ENCODE results near the gene NRSN2. TPM values are rescaled to one million over a fixed set of nuclear protein-coding genes. Genes with fewer than 3 reads are reported as not detected.
A peak's percentile ranks its signal among the peaks of the same experiment; 100 is the strongest.
"Not testable (repeated sequence)": the region's sequence is repeated elsewhere in the genome, so short reads cannot be mapped to it uniquely, and the experiment has no call there.

The NRSN2 gene
- total RNA-seq, 1 donor from 2014 or later = 9.7 TPM

DNA sequence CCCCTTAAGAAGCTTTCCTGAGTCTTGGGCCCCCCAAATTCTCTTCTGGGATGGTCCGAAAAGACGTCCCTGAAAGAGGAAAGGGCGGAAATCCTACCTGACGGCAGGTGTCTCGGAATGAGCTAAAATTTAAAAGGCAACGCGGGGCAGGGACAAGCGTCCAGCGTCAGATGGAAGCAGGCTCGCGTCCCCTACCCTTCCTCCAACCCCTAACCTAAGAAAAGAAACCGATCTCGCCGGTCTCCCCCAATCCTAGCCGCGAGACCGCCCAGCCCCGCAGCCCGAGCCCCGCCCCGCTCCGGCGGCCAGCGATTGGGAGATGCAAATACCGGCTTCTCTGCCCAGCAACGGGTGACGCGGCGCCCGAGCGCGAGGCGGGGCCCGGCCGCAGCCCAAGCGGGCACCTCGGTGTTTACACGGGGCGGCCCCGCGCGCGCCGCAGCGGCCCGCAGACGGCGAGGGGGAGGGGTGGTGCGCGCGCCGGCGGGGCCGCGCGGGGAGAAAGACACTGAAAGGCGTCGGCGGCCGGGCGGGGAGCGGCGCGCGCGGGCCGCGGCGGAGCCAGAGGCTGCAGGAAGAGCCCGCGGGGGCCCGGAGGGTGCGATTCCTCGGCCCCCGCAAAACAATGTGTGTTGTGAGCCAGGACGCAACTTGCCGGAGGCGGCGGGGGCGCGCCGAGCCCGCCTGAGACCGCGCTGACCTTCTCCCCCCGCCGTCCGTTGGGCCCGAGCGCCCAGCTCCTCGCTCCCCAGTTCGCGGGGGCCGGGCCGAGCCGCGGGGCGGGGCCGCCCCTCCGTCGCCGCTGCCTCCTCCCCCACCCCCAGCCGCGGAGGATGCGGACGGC, 21.6 kb upstream of the NRSN2 start, which contains the start of gene SOX12:
Gene SOX12, plus strand, starts transcription at position 508 of the 844 bp plus-strand sequence. CDS start 373 bp downstream, outside the sequence.
- peak; percentile 94 for DNase-seq (ENCODE audit: low read depth in 2 of 2)

DNA sequence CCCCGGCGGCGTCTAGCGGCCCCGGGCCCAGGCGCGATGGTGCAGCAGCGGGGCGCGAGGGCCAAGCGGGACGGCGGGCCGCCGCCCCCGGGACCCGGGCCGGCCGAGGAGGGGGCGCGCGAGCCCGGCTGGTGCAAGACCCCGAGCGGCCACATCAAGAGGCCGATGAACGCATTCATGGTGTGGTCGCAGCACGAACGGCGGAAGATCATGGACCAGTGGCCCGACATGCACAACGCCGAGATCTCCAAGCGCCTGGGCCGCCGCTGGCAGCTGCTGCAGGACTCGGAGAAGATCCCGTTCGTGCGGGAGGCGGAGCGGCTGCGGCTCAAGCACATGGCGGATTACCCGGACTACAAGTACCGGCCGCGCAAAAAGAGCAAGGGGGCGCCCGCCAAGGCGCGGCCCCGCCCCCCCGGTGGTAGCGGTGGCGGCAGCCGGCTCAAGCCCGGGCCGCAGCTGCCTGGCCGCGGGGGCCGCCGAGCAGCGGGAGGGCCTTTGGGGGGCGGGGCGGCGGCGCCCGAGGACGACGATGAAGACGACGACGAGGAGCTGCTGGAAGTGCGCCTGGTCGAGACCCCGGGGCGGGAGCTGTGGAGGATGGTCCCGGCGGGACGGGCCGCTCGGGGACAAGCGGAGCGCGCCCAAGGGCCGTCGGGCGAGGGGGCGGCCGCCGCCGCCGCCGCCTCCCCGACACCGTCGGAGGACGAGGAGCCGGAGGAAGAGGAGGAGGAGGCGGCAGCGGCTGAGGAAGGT, 20.8 kb upstream of the NRSN2 start:
- peak; percentile 65 to 72 for DNase-seq (ENCODE audit: low read depth in 2 of 2)

DNA sequence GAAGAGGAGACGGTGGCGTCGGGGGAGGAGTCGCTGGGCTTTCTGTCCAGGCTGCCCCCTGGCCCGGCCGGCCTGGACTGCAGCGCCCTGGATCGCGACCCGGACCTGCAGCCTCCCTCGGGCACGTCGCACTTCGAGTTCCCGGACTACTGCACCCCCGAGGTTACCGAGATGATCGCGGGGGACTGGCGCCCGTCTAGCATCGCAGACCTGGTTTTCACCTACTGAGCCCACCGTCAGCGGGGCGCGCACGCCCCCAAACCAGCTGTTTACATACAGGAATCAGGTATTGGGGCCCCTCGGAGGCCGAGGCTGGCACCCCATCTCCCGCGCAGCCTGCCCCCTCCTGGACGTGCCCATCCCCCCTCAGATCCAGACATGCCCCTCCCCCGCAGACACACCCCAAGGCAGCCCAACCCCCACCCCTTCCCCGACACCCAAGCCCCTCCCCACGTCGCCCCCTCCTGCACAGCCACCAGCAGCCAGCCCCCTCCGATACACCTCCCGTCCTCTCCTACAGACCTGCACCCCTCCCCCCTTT, 20.2 kb upstream of the NRSN2 start:
- peak; percentile 27 to 28 for DNase-seq (ENCODE audit: low read depth in 2 of 2)

DNA sequence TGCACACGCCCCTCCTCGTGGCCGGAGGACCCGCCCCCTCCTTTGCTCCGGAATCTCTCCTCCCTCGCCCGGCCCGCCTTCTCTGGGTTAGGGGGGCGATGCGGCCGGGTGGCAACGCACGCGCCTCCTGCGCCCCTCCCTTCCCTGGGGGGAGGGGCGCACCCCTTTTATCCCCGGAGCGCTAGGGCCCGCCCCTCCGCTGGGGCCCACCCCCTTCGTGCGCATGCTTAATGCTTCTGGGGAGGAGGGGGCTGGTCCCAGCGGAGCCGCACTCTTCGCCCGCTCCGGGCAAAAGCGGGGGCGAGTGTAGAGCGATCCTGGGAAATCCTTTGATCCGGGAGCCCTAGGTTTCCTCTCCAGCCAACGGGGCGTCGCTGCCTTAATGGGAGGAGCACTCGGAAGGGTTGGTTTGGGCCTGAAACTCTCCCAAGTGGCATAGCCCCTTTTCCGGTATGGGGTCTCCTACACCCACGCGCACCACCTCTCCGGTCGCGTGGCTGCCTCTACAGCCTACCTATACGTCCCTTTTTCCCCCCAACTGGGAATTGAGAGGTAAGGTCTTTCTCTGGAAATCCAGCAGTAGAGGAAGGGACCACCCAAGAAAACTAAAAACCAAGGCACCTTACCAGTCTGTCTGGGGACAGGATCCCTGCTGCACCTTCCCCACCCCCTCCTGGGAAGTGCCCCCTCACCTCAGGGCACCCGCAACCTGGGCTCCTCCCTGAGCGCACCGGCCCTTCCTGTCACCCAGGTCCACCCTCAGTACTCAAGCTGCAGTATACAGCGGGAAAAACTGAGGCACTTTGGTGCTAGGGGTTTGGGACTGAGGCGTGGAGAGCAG, 19.5 kb upstream of the NRSN2 start:
- DNase-seq (ENCODE audit: low read depth in 2 of 2) = peak; percentile 89 to 92

DNA sequence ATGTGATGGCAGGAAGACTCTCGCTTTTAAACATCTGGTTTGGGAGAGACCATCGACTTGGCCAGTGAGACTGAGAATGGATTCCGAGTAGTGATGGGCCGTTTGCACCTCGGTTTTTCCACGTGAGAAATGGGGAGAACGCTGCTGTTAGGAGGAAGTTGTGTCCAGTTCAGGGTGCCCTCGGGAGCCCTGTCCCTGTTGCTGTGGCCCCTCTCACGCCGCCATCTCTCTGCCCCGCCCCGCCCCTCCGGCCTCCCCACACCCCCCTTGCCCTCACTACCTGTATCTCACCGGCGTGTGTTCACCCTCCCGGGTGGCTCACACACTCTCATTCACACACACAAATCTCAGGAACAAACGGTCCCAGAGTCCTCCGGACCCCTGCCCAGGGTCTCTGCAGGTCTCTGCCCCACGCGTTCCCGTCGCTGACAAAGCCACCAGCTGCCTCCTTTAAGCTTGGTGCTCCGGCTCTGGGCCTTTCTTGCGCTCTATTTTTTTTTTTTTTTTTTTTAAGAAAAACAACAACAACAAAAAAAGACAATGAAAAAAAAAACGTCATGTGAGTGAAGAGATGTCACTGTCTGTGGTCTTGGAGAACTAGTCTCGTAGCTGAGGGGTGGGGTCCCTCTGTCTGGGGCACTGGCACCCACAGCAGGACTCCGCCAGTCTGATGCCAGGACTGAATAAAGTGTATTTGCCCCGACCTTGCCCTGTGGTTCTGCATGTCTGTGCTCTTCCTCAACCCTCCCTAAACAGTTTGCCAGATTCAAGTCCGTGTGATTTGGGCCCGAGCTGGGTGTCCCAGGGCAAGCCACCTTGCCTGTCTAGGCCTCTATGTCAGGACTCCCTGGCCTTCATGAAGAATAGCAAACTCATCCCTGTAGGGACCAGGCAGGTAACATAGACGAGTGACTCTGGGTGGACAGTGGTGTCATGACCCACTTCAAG, 18.6 kb upstream of the NRSN2 start:
- no peak for DNase-seq (ENCODE audit: low read depth in 2 of 2)

DNA sequence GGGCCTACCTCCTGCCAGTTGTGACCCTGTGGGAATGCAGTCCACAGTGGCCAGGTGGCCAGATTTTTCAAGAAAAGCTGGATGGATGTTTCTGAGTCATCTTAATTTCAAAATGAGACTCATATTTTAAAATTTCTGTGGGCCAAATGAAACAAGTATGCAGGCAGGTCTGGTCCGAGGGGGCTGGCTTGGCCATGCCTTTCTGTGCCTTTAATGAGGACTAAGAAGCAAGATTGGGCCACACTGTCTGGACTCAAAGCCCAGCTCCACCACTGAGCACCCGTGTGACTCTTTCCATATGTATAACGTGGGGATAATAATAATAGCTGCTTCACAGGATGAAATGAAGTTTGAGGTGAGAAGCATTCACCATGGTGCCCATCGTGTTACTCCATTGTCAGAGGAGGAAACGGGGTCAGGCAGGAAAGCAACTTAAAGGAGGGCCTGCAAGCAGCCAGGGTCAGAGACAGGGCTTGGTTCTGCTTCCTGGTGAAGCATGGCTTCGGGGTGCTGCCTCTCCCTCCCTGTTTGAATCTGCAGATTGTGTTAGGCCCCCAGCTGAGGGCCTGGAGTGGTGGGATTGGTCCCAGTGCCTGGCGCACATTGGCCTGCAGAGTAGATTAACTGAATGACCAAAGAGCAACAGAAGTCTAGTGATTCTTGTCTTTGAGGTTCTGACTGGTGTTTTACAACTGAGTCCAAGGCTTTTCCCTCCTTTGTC, 17.8 kb upstream of the NRSN2 start:
- peak in 1 of 2 donors; percentile 31 for DNase-seq (ENCODE audit: low read depth in 2 of 2)

DNA sequence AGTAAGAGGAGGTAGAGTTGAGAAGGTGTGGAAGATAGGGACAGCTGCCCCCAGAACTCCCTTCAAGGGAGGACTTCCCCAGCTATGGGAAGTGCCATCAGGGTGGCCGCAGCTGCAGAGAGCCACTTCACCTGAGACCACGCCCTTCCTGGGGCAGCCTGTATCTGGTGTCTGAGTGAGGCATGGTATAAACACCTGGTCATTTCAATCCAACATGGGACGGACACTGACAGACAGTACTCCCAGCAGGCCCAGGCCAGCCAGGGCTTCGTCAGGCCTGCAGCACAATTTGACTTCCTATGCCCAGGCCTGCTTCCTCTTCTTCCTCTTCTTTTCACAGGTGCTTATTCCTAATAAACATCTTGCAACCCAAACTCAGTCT, 17.1 kb upstream of the NRSN2 start:
- no peak for DNase-seq (ENCODE audit: low read depth in 2 of 2)

DNA sequence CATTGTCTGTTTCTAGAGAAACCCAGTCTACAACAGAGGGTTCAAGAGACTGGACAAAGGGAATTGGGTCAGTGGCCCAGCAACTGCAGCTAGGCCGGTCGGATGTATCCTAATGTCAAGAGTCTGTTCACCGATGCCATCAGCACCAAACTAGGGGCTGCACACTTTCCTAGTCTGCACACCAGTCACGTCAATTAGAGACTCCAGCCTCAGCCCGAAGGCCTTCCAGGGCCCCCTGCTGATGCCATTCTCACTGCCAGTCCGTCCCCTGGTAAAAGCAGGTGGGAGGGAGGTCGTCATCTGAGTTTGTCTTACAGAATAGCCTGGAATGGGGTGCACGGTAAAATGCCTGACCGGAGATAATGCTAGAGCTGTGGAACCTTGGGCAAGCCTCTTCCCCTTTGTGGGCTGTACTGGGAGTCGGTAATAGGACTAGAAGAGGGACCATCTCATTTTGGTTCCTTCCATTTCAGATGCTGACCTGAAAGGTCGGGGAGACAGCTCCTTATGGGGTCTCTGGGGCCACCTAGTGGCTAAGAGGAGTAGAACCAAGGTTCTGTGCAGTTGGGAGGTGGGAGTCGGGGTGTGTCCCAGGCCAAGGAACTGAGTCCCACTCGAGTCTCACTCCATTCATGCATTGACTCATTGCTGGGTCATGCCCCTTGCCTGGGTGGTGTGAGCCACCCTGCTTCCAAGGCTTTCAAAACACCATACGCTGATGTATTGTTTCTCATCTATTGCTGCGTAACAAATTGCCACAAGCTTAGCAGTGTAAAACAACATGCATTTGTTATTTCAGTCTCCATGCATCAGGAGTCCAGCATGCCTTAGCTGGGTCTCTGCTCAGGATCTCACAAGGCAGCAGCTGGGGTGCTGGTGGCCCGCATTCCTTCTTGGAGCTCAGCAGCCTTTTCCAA, 16.4 kb upstream of the NRSN2 start:
- peak; percentile 50 to 69 for DNase-seq (ENCODE audit: low read depth in 2 of 2)

DNA sequence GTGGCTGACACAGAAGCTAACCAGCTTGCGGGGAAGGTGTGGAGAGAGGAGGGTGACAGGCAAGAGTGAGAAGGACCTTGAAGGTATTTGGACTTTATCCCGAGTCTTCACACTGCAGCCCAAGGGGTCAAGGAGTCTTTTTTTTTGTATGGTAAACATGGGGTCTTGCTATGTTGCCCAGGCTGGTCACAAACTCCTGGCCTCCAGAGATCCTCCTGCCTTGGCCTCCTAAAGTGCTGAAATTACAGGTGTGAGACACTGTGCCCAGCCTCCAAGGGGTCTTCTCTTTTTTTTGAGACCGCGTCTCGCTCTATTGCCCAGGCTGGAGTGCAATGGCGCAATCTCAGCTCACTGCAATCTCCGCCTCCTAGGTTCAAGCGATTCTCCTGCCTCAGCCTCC, 12.3 kb upstream of the NRSN2 start:
- no peak for DNase-seq (ENCODE audit: low read depth in 2 of 2)

DNA sequence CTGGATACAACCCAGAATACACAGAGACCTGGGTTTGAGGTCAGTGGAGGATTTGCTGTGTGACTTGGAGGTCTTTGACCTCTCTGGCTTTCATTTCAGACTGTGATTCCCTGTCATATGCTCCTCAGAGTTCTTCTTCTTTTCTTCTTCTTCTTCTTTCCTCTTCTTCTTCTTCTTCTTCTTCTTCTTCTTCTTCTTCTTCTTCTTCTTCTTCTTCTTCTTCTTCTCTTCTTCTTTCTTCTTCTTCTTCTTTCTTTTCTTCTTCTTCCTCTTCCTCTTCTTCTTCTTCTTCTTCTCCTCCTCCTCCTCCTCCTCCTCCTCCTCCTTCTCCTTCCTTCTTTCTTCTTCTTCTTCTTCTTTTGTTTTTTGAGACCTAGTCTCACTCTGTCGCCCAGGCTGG, 10.9 kb upstream of the NRSN2 start:
- DNase-seq (ENCODE audit: low read depth in 2 of 2) = not testable (repeated sequence)

DNA sequence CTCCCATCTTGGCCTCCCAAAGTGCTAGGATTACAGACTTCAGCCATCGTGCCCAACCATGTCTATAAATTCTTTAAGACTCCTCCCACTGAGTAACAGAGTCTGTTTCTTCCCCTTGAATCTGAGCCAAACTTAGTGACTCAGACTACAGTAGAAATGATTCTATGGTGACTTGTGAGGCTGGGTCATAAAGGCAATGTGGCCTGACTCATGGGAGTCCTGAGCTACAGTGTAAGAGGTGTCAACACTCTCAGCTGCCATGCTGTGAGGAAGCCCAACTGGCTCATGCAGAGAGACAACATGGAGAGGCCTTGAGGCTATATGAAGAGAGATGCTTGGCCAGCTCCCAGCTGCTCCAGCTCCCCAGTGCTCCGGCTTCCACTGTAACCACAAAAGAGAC, 5.2 kb upstream of the NRSN2 start:
- peak; percentile 33 to 79 for DNase-seq (ENCODE audit: low read depth in 2 of 2)

DNA sequence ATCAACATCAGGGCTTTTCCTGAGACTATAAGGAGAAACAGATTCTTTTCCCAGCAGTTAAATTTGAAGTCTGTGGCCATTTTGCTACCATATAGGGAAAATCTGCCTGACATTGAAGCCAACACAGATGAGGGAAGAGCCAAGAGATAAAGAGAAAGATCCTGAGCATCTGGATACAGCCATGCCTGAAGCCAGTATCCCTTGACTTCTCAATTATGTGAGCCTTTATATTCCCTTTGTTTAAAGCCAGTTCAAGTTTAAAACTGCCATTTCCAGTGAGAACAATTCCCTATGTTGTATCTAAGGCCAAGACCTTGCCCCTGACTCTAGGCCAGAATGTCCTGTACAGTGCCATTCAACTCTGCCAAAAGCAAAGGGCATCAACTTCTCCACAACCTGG, 3.8 kb upstream of the NRSN2 start:
- no peak for DNase-seq (ENCODE audit: low read depth in 2 of 2)

DNA sequence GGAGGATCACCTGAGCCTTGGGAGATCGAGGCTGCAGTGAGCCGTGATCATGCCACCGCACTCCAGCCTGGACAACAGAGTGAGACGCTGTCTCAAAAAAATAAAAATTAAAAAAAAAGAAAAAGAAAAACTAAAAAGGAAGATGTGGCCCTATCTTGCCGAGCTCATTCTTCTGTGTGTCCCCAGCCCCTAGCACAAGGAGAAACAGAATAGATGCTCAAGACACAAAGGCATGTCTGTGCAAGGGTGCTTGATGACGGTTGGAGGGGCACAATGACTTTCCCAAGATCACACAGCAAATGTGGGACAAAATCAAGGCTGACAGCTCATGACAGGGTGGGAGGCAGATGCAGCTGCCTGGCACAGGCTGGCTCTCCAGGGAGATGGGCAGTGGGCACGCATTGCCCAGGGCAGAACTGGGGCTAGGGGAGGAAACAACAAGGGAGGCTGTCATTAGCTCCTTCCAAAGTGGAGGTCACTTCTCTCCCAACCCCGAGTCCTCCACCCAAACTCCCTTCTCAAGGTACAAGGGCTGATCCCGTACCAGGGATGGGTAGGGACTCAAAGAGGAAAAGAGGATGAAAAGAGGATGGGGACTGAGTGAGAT, 775 bp upstream of the NRSN2 start:
- no peak for DNase-seq (ENCODE audit: low read depth in 2 of 2)

DNA sequence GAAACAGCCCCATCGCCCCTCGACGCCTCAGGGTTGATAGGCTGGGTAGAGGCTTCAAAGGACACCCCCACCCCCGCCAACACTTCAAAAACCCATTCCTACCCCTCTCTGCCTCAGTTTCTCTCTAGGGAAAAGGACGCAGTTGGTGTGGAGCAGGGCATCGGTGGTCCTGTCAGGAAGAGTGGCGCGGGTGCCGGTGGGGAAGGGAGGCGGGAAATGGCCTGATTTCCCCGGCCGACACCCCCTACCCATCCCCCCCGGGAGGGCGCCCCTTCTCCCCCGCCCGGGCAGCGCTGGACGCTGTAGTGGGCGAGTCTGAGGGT, 367 bp downstream of the NRSN2 start:
- no peak for DNase-seq (ENCODE audit: low read depth in 2 of 2)

DNA sequence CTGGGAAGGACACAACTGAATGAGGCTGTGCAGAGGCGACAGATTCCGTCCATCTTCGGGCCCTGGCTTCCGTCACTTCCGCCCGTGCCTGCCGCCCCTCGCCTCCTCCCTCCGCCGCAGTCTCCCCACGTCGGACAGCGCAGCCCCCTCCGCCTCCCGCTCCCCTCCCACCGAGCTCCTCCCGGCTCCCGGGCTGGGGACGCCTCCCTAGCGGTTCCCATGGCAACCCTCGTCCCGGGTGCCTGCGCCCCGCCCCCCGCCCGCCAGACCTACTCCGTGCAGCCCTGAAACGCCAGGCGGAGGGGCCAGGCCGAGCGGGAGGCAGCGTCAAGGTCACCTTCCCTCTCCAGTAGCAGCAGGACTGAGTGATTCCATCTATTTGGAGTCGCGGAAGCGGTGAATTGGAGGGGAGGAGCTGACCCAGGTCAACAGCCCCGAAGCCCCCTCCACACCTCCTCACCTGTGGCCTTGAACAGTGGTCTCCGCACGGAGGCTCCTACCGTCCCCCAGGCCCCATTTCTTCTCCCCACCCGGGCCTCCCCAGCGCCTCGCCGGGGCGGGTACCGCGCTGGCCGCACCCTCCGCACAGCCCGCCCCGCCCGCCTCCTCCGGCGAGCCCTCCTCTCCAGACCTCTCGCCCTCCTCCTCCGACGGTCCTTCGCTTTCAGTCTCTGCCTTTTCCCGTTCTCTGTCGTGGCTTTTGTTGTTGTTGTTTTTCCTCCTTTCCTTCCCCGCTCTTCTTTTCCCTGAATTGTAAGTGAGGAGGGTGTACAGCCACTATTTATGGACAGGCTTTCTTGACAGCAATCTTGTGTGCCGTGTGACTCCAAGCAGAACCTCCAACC, 951 bp downstream of the NRSN2 start:
- peak; percentile 87 to 90 for DNase-seq (ENCODE audit: low read depth in 2 of 2)

DNA sequence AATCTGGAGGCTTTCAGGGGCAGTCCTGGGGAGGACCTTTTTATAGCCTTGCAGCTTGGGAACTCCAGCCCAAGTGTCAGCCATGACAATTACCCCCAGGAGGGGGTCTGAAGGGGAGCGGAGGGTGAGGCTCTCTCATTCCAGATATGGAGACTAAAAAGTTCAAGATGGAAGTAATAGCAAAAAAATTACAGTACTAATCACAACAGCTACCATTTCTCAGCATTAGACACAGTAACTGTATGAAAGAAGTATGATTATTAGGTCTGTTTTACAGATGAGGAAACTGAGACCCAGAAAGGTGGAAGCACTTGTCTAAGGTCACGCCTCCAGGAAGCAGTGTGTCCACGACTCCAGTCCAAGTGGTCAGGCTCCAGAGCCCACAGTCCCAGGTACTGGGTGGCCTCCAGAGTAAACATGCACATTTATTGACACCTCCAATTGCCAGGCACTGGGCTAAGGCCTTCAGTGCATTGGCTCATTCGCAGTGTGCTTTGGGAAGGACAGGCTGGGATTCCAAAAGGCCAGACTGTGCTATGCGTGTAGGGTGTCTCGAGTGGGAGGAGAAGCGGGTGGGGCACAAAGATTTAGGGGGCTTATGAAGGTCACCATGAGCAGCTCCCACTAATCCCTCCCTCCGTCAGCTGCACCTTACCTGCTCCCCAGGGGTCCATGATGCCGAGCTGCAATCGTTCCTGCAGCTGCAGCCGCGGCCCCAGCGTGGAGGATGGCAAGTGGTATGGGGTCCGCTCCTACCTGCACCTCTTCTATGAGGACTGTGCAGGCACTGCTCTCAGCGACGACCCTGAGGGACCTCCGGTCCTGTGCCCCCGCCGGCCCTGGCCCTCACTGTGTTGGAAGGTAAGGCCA, 2.3 kb downstream of the NRSN2 start:
- DNase-seq (ENCODE audit: low read depth in 2 of 2) = no peak
